GM12873 (cell line): ENCODE data around the gene TRAK1.

ENCODE experiments used
- TF ChIP-seq, protein P1 (sequence below): IDR thresholded peaks from 2 replicates; pipeline ENCODE4 v1.5.1; 2012; ENCODE audit warnings: low read depth, mild to moderate bottlenecking, moderate library complexity, low read length, control low read depth; ENCODE audit not compliant: insufficient read depth; ENCODE audit errors: missing control alignments

Gene TRAK1

DNA sequence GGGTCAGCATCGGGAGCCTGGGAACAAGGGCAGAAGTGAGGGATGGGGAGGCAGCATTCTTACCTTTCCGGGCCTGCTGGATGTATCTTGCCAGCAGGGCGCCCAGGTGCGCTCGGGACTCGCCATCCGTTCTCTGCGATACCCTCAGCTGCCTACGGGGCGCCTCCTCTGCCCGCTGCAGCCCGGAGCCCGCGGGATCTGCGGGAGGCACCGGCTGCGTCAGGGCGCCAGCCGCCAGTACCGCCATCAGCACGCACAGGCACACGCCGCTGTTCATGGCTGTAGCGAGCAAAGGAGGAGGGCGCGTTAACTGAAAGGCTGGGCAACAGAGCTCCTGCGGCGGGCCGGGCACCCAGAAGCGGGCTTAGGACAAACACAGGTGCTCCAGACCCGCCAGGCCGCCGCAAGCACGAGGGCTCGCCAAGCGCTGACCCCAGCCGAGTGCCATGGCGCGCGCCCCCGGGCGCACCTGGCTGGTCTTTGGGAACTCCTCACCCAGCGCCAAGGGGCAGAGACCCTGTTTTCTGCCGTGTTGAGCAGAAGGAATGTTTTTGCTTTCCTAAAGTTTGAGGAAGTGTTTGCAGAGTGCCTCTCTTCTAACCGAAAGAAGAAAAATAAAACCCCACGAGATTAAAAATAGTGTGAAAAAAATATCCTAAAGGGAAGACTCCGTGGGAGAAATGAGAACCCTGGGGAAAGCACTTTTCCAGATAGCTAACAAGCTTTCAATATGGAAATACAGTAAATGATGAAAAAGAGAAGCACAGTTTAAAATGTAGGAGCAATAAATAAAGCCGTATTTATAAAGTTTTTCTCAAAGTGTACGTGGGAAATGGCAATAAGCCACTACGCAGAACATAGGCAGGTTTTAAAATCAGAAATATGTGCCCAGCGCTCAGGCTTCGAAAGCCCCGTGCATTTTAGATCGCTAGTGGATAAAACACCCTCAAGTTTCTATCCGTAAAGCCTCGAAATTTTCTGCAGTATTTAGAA, 172.5 kb downstream of the TRAK1 start:
- TF ChIP-seq, protein P1, sequence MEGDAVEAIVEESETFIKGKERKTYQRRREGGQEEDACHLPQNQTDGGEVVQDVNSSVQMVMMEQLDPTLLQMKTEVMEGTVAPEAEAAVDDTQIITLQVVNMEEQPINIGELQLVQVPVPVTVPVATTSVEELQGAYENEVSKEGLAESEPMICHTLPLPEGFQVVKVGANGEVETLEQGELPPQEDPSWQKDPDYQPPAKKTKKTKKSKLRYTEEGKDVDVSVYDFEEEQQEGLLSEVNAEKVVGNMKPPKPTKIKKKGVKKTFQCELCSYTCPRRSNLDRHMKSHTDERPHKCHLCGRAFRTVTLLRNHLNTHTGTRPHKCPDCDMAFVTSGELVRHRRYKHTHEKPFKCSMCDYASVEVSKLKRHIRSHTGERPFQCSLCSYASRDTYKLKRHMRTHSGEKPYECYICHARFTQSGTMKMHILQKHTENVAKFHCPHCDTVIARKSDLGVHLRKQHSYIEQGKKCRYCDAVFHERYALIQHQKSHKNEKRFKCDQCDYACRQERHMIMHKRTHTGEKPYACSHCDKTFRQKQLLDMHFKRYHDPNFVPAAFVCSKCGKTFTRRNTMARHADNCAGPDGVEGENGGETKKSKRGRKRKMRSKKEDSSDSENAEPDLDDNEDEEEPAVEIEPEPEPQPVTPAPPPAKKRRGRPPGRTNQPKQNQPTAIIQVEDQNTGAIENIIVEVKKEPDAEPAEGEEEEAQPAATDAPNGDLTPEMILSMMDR = no peak

DNA sequence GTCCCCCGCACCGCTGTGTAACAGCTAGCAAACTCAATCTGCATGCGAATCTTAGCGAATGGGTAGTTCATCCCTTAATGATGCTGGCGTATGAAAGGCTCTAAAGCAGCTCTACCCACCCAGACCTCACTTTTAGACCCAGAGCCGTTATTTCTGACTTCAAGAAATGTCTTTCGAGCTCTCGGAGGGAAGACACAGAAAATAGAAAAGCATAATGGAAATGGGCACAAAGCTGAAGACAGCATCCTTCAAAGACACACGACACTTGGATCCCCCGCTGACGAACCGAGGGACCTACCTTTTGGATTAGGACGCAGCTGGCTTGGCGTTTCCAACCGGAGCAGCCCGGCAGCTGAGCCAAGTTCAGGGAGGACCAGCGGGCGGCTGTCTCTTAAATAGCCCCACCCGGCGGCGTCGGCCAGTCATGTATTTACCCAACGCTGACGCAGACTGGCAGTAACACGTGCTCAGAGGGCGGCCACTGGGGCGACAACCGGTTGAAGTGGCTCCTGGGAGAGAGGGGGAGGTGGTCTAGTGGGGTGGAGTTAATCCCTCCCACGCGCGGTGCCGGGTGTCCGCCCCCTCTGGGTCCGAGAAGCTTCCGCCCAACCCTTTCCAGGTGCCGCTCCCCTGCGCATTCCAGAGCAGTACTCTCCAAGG, 173.4 kb downstream of the TRAK1 start:
- TF ChIP-seq, protein P1 = no peak

DNA sequence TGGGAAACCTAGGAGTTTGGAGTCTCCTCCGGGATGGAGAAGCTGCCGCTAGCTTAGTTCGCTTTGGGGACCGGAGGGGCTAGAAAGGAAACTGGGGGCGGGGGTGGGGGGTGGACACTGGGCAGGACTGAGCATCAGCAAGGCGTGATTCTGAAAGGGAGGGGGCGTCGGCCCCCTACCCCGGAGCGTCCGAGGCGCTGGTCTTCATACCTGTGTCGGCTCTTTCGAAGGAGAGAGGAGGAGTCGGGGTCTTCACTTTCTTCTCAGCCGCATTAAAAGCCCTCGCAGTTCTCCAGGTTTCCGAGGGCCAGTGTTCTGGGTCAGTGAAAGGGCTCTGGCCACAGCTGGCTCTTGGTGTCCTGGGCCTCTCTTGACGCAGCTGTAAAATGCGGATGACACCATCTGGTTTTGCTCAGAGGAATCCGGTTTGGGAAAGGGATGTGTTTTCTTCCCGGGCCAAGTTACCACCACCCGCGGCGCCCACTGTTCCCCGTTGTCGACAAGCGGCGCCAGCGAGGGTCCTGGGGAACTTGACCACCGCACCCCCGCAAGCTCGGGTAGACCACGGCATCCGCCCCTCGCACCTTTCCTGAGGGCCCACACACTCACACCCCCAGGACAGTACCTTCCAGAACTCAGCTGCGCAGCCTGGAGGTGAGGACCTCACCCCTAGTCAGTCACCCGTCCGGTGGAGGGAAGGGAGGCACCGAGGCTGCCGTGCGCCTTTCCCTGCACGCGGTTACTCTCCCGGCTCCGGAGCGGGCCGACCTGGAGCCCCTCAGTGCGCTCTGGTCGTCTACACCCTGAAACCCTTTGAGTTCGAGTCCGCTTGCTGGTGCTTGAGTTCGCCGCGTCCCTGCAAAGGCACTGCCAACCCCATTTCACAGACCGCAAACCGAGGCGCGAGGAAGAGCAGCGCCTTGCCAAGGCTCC, 174.2 kb downstream of the TRAK1 start:
- TF ChIP-seq, protein P1 = no peak

DNA sequence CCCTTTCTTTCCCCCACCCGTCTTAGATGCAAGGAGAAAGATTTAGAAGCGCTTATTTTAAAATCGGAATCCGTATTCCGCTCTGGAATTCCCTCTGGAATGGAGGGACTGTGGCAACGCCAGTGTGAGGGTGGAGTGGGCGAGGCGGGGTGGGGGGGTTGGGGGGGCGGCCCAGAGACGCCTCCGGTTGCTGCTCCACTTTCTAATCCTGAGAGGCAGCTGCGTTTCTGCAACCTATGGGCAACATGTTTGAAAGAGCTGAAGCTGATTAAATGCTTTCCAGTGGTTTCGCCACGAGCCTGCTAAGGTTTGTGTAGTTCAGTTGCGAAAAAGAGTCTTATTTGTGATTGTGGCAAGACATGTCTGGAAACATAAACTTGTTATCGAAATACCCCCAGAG, 174.9 kb downstream of the TRAK1 start, which contains the start of gene CCK:
TSS of gene CCK (minus strand) at position 101 of the 400 bp plus-strand sequence. CDS start 2,555 bp downstream, outside the sequence.
- TF ChIP-seq, protein P1 = no peak

DNA sequence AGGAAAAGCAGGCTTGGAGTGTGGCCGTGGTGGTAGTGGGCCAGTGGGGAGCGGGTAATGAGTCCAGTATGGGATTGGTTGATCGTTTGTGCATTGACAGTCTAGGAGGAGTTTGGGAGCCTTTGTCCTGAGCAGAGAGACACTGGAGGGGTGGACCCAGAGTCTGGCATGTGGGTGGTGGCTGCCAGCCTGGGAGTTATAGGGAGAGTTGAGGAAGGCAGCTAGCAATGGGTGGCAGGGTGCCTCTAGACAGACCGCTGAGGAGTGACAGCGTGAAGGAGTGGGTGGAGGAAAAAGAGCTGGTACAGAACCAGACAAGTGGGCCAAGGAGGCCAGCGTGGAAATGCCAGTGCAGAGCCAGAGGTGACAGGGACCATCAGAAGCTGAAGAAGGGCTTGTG, 176.7 kb downstream of the TRAK1 start:
- TF ChIP-seq, protein P1 = no peak

DNA sequence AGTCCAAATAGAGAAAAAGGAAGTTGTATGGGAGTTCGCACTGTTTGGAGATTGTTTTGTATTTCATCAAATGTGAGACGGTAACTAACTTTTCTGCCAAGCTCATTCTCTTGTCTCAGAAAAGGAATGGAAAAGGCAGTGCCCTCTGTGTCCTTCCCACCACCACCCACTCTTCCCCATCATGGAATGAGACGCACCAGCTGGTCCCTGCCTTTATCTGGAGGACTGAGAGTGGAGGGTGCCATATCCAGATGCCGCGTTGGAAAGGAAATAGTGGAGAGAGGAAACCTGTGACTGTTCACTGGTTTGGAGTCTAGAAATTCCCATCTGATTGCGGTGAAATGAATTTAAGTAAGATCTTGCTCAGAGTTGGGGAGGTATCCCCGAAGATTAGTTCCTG, 178.5 kb downstream of the TRAK1 start:
- TF ChIP-seq, protein P1 = no peak

DNA sequence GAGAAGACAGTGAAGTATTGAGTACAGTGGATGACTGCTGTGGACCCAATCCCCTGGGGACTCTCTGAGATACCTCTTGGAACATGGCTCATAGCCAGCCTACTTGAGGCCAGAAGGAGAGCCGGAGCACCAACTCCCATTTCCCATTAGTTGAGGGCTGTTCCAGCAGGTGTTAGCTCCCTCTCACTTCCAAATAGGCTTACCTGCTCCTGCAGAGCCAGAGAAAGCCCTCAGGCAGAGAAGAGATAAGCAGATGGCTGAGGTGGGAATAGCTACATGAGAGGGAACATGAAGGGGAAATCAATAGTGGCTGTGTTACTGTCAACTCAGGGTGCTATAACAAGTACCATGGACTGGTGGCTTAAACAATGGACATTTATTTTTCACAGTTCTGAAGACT, 179.4 kb downstream of the TRAK1 start:
- TF ChIP-seq, protein P1 = no peak
